Glomerular visceral epithelial cell (primary cell): ENCODE data around the gene POU3F1.
A peak's percentile ranks its signal among the peaks of the same experiment; 100 is the strongest.

ENCODE experiments used
- DNase-seq: peaks from one replicate; pipeline ENCODE4 v3.0.0-alpha.2; 2016; ENCODE audit errors: extremely low spot score

The POU3F1 gene

DNA sequence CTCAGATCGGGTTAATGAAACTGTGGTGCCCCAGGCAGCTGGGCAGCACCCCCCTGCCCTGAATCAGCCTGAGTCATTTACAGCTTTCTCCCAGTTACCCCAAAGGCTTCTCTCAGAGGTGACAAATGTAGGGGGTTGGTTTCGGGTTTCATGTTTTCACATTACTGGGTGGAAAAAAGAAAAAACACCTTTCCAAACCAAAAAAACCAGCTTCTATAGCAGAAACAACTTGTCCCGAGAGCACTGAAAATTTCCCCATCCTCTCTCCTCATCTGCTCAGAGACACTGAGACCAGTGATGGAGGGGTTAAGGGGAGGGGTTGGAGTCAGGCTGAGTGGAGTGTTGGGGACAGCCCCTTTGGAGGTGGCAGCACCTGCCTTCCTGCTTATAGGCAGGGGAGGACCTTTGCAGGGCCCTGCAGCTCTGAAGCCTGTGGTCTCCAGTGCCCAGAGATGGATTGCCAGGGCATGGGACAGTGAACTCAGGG is 18.4 kb downstream of the POU3F1 start:
- DNase-seq, result peak; percentile 42

DNA sequence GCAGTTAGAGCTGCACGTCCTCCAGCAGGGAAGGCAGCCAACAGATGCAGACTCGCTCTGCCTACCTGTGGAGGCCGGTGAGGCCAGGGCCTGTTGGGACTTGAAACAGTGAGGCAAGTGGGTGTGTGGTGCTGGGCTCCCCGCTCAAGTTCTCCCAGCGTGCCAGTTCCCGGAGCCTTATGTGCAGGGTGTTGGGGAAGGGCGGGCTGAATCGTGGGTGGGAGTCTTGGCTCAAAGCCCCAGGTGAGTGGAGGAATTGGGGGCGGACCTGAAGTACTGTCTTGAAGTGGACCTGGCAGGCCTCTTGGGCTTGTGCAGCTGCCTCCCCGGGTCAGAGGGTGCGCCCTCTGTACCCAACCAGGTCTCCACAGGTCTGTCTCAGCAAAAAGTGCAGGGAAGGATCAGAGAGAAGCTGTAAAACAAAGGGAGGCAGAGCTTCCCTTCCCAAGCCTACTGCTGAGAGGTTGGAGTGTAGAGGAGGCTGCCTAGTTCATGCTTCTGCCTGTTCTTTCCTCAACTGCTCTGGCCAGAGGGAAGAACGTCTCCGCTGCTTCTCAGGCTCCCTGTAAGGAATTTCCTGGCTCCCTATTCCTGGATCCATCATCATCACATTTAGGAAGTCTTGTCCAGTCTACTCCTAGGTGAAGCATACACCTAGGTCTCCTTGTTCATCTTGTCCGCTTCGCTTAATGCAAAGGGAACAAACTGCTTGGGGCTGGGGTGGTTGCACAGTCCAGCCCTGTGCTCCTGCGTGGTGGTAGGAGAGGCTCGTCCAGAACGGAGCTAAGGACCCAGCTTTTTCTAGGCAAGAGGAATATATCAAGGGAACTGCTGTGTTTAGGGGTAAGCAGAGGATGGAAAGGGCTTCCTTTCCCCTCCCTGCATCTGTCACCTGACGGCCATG is 19.1 kb downstream of the POU3F1 start:
- no peak for DNase-seq

DNA sequence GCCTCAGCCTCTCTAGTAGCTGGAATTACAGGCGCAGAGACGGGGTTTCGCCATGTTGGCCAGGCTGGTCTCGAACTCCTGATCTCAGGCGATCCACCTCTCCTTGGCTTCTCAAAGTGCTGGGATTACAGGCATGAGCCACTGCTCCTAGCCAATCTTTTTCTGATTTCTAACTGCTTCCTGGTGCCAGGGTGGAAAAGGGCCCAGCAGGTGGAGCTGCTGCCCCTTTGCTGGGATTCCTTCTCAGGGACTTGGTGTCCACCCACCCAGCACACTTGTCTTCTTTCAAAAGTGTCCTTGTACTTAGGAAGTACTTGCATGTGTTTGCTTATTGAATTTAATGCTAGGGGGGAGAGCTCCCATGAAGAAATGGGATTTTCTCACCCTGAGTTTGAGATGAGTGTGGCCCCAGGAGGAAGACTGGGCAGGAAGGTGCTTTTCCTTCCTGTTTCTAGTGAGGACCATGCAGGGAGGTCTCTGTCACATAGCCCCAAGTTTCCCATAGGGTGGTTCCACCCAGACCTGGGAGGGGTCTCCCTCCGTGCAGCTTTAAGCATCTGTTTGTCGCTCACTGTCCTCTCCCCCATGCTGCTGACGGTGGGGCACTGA is 19.9 kb downstream of the POU3F1 start:
- peak; percentile 66 for DNase-seq

DNA sequence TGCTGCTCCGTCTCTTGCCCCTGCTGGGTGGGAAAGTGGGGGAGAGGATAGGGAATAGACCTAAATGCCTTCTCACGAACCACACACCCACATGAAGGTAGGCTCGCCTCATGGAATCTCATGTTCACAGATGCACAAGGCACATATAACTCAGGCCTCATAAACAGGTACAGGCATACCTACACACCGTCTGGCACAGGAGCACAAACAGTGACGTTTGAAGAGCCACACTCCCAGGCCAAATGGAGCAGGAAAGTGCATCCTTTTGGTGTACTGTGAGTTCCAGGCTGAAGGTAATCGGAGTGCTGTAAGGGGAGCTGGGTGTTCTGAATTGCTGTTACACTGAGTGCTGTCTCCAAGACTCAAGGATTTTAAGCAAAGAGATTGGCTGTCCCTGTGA is 20.9 kb downstream of the POU3F1 start:
- DNase-seq, result no peak

- DNase-seq, result no peak
Measured at GRCh38 chr1:38025233-38025632, 21.4 kb downstream of the POU3F1 start.

DNA sequence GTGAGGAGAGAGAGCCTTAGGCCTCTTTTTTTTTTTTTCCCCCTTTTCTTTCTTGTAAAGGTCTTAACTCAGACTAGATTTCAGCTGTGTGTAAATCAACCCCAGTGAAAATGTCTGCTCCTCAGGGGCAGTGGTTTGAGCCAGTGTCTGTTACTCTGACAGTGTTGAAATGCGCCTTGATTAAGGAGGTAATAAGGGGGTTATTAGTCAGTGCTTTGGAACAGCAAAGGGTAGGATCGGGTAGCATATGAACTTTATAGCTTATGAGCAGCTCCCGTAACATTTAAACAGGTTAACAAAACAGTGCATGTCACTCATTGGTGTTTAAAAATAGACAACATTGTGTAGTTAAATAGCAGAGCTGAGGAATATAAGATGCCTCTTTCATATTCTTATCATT is 23.8 kb downstream of the POU3F1 start:
- no peak for DNase-seq

- no peak for DNase-seq
Measured at GRCh38 chr1:38021969-38022368, 24.6 kb downstream of the POU3F1 start.

DNA sequence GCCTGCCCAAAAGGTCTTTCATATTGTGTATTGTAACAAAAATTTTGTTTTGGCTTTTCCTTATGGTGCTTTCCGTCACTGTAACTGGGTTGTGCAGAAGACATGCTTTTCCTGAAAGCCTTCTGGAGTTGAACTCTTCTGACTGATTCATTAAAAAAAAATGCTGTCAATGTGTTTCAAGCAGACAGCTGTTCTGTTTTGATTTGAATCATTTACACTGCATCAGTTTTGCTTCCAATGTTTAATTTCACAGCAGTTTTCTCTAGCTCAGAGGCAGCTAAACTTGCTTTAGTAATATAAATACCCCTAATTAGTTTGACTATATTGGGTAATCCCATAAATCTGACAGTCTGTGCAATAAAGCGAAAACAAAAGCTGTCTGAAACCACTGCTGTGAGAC is 26.2 kb downstream of the POU3F1 start:
- no peak for DNase-seq

DNA sequence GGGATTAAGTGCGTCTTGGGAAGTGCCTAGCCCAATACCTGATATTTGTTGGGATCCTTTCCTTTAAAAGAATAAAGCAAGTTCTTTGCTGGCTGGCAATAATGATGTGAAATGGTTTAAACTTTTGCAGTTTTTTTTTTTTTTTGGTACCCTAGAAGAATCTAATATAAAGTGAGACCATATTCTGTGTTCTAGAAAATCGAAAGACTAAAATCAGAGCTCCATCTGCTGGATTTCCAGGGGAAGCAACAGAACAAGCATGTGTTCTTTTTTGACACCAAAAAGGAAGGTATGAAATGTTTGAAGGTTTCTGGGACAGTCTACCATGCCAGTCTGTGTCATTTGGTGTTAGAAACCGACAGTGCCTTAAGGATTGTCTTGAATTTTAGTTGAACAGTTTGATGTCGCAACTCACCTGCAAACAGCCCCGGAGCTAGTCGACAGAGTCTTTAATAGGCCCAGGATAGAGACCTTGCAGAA is 27.7 kb downstream of the POU3F1 start:
- peak; percentile 42 for DNase-seq

DNA sequence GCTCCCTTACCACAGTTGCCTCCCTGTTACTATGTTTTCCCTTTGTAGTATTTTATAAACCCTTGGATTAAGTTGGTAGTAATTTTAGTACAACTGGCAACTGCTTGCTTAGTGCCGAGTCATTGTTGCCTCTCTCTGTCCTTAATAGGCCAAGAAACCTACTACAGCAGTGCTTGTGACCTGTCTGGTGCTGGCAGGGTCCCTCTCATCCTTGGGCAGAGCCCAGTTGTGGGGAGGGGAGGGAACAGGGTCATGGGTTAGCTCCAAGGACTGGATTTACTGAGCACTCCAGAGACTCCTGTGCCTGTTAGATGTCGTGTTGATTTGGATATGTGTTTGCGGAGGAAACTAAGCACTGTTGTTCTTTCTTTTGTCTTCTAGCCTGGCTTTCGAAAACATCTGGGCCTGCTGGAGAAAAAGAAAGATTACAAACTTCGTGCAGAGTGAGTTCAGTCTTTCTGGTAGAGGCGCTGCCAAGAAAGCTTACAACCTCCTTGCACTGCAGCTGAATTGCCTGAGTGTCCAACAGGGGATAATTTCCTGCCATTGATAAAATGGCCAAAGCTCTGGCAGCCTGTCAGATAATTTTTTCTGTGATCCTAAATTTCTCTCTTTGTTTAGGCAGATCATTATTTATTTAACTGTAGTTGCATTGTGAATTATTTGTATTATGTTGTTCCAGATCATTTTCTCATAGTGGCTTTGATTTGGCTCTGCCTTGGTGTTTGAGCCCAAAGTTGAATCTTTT is 30.4 kb downstream of the POU3F1 start:
- no peak for DNase-seq

GRCh38 chr1:38014724-38015424 is 31.7 kb downstream of the POU3F1 start:
- DNase-seq, result no peak

GRCh38 chr1:38014171-38014570 is 32.4 kb downstream of the POU3F1 start:
- DNase-seq, result no peak

DNA sequence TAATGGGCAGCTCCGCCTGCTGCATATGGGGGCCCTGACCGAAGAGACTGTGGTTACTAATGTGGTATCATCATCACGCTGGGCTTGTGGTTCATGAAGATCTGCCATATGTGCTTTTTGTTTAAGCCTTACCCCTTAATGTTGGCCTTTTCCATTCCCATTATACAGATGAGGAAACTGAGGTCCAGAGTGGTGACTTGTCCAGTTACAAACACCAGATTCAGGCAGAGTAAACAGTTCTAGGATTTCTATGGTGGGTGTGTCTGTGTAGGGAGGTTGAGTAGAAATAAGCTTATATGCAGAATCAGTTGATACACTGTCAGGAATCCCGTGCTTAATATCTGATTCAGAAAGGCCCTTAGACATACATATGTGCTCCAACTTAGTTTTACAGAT is 33.4 kb downstream of the POU3F1 start:
- no peak for DNase-seq

GRCh38 chr1:38012363-38013226 is 34.0 kb downstream of the POU3F1 start, which contains the start of gene UTP11:
TSS of gene UTP11 (plus strand) at chr1:38012734. CDS start at chr1:38012803, 69 bp downstream.
- peak; percentile 98 for DNase-seq

- DNase-seq, result no peak
Measured at GRCh38 chr1:38009841-38010180, 36.8 kb downstream of the POU3F1 start.

- DNase-seq, result peak; percentile 42
Measured at GRCh38 chr1:38009088-38009840, 37.3 kb downstream of the POU3F1 start.

DNA sequence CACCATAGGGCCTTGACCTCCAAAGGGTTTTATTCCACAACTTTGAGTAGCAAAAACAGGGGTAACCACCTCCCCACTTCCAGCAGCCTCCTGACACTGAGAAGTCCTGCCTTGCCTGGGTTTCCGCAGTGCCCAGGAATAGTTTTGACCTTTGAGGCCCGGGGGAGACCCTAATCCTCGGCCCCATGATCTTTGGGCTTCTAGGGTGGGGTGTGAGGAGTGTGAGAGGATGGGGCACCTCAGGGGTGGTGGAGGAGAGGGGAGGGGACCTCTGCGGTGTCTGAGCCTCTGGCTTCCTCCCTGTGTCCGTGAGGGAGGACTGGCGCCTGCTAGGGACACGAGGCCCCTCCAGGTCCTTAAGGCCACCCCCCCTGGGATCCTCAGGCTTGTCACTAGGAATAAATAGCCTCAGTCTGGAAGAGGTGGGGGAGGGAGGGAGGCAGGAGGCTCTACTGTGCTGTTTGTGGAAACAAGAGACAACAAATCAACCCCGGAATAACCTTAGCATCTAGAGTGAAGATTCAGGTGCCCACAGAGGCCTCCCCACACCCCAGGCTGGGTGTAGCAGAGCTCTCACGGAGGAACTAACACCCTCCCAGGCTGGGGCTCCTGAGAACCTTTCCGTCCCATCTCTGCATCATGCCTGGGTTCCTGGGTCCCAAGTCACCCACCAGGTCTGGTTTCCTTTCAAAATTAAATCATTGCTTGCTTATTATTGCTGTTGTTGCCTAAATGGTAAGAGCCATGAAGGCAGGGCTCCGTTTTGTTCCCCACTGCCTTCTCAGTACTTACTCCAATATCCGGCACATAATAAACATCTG is 40.4 kb downstream of the POU3F1 start:
- no peak for DNase-seq

- DNase-seq, result peak; percentile 87
Measured at GRCh38 chr1:38005195-38006007, 41.2 kb downstream of the POU3F1 start, which contains the start of gene FHL3. TSS of gene FHL3 (minus strand) at chr1:38005514. CDS start at chr1:37999412, 6,102 bp downstream.
